Activated CD4-positive, alpha-beta T cell treated with anti-CD3 and anti-CD28 coated beads for 48 hours (primary cell): ENCODE data around the gene DISP3.

Experiments used
- DNase-seq: peaks from one replicate; pipeline ENCODE4 v3.0.0-alpha.2; 2020

Gene DISP3, protein sequence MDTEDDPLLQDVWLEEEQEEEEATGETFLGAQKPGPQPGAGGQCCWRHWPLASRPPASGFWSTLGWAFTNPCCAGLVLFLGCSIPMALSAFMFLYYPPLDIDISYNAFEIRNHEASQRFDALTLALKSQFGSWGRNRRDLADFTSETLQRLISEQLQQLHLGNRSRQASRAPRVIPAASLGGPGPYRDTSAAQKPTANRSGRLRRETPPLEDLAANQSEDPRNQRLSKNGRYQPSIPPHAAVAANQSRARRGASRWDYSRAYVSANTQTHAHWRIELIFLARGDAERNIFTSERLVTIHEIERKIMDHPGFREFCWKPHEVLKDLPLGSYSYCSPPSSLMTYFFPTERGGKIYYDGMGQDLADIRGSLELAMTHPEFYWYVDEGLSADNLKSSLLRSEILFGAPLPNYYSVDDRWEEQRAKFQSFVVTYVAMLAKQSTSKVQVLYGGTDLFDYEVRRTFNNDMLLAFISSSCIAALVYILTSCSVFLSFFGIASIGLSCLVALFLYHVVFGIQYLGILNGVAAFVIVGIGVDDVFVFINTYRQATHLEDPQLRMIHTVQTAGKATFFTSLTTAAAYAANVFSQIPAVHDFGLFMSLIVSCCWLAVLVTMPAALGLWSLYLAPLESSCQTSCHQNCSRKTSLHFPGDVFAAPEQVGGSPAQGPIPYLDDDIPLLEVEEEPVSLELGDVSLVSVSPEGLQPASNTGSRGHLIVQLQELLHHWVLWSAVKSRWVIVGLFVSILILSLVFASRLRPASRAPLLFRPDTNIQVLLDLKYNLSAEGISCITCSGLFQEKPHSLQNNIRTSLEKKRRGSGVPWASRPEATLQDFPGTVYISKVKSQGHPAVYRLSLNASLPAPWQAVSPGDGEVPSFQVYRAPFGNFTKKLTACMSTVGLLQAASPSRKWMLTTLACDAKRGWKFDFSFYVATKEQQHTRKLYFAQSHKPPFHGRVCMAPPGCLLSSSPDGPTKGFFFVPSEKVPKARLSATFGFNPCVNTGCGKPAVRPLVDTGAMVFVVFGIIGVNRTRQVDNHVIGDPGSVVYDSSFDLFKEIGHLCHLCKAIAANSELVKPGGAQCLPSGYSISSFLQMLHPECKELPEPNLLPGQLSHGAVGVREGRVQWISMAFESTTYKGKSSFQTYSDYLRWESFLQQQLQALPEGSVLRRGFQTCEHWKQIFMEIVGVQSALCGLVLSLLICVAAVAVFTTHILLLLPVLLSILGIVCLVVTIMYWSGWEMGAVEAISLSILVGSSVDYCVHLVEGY (N-terminal part only)

DNA sequence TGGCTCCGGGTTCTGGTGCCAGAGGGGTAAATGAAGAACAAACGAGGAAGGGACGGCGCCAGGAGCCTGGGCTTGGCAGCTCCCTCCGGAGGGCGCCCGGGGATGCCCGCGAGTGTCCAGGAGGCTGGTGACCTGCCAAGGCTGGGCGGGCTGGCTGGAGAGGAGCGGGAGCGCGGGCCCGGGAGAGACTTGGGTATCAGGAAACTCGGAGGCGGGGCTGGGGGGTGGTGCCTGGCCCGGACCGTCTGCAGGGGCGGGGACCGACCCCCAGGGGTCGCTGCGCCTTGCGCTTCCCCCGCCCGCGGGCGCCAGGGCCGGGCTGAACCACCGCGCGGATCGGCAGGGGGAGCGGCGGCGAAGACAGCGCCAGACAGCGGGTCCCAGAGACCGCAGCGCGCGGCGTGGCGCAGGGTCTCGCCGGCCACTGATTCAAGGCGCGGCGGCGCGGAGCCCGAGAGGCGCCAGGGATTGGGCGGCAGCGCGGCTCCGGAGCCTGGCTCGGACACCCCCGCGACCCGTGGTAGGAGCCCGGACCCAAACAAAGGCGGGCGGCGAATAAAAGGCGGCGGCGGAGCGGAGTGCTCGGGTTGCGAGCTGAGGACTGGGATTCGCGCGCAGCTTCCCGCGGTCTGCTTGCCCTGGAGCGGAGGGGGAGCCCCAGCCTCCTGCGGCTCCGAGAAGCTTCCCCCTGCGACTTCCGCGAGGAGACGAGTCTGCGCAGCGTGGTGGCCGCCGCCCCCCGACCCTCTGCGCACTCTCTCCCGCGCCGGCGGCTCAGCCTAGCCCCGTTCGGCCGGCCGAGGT, at the start of gene DISP3:
DISP3 (plus strand) TSS at position 585 of the 804 bp plus-strand sequence. CDS start 21,838 bp downstream, outside the sequence.
- DNase-seq: peak; percentile 84

DNA sequence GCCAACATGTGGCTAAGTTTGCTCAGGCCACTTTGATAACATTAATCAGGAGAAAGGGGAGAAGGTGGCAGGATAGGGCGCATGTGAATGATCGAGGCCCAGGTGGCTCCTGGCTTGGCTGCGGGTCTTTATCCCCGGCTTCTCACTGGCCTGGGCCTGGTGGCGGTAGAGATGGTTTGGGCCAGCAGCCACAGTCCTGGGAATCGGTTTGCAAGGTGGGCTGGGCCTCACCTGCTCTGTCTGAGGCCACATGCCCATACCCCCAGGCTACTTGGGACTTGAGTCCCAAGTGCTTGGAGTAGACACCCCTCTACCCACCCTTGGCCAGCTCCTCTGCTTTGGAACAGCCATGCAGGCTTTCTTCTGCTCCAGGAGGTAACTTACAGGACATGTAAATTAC, 49.7 kb upstream of the DISP3 start:
- DNase-seq: no peak

DNA sequence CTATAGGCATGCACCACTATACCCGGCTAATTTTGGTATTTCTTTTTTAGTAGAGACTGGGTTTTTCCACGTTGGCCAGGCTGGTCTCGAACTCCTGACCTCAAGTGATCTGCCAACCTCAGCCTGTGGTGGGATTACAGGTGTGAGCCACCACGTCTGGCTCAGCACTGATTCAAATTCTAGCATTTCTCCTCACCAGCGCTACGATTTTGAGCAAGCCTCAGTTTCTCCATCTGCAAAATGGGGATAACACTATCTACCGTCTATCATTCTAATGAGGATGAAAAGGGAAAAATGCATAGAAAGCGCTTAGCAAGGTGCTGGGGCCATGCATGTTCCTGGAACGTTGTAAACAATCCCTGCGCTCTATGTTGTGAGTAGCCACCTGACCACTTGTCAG, 49.0 kb upstream of the DISP3 start:
- no peak for DNase-seq

DNA sequence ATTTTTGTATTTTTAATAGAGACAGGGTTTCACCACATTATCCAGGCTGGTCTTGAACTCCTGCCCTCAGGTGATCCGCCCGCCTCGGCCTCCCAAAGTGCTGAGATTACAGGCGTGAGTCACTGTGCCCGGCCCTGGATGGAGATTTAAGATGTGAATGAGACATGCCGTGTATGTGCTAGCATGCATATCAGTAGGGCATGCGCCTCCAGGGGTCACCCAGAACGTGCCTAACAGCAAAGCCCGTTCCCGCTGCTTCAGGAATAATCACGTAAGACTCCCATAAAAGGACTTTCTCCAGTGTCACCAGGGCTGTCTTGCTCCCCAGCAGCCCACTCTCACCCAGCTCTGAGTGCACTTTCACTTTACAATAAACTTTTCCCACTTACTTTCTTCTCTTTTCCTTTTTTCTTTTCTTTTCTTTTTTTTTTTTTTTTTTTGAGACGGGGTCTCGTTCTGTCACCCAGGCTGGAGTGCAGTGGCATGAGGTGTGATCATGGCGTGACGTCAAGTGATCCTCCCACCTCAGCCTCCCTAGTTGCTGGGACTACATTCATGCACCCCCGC, 46.9 kb upstream of the DISP3 start:
- DNase-seq: no peak

DNA sequence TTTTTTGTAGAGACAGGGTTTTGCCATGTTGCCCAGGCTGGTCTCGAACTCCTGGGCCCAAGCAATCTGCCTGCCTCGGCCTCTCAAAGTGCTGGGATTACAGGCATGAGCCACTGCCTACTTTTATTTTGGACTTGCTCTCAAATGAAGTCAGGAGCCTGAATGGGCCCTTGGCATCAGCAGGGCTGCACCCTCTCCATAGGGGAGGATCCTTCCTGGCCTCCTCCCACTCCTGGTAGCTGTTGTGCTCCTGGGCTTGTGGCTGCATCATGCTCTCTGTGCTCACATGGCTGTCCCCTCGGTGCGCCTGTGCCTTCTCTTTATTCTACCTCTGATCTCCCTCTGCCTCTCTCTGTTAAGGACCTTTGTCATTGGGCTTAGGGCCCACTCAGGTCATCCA, 46.4 kb upstream of the DISP3 start:
- no peak for DNase-seq

DNA sequence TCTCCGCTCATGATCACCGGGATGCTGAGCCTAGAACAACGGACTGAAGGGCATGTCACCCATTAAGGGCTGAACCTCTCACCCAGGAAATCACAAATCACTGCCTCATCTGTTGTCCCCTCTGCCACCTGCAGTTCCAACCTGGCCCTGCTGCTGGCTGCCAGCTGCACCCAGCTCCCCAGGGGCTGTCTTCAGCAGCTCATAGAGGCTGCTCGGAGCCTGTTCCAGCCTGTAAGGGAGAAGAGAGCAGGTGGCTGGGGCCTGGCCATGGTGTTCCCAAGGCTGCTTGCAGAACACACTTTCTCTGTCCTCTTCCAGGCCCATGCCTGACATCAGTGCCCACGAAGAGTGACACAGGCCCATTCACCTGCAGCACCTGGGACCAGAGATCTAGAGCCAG, 44.5 kb upstream of the DISP3 start:
- DNase-seq: no peak

DNA sequence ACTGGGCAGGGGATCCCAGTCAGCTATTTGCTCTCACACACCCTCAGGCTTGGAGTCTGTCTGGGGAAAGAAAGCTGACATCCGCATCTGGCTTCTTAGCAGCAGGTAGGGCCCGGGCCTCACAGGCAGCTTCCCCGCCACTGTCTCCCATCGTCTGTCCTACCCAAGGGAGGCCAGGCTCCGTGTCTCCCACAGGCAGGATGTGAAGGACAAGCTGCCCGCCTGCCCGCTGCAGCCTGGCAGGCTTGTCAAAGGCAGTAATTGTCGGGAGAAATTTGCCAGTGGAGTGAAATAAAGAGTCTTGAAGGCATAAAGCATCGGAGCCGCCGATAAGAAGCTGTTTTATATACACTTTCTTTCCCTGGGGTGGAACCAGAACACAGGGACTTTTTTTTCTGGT, 44.0 kb upstream of the DISP3 start:
- no peak for DNase-seq

DNA sequence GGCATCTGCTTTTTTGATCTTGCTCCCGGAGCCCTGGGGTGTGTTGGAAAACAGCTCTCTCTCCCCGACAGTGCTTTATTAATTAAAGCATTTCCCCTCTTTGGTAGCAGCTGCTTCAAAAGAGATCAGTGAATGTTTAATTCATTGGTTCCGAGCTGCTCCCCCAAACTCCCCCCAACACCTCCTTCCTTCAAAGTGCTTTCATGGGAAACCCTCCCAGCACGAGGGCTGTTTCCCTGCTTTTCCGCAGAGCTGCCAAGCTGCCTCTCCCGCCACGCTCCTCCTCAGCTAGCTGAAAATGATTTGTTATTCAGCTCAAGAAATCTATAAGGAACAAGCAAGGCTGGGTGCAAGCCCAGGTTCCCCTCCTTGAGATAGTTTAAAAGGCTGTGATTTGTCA, 40.0 kb upstream of the DISP3 start:
- DNase-seq: no peak

DNA sequence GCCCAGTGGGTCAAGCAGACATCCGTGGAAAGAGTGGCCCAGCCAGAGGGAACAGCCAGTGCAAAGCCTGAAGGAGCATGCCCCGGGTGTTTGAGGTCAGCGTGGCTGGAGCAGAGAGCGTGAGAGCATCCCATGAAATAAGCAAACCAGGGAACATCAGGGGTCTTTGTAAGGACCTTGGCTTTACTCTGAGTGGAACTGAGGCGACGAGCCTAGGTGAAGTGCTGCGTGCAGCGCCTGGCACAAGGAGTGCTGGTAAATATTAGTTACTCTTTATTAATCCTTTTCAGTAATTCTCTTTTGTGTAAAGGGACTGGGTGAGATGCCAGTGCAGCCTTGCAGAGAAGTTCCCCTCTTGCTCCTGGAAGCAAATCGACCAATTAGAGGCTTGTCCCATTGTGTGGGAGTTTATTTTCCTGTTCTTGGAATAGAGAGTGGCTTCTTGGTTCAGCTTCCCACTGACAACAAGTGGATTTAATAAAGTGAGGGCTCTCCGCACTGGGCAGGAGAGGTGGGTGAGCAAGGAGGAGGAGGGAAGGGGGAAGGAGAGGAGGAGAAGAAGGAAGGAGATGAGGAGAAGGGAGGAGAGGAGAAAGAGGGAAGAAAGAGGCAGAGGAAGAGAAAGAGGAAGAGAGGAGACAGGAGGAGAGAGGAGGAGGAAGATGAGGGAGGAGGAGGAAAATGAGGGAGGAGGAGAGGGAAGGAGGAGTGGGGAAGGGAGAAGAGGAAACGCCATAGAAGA, 37.6 kb upstream of the DISP3 start:
- no peak for DNase-seq

DNA sequence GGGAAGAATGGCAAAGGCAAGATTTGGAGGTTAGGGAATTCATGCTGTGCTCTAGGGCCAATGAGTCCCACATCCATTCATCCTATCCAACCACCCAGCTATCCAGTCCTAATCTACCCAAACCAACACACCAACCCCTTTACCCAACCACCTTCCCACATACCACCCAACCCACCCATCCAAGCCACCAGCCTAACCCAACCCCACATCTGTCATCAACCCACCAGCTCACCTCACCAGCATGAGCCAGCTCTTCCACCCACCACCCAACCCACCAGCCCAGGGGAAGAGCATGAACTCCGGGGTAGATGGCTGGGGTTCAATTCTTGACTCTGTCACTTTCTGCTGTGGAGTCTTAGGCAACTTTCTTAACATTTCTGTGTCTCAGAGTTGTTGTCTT, 35.9 kb upstream of the DISP3 start:
- DNase-seq: no peak

DNA sequence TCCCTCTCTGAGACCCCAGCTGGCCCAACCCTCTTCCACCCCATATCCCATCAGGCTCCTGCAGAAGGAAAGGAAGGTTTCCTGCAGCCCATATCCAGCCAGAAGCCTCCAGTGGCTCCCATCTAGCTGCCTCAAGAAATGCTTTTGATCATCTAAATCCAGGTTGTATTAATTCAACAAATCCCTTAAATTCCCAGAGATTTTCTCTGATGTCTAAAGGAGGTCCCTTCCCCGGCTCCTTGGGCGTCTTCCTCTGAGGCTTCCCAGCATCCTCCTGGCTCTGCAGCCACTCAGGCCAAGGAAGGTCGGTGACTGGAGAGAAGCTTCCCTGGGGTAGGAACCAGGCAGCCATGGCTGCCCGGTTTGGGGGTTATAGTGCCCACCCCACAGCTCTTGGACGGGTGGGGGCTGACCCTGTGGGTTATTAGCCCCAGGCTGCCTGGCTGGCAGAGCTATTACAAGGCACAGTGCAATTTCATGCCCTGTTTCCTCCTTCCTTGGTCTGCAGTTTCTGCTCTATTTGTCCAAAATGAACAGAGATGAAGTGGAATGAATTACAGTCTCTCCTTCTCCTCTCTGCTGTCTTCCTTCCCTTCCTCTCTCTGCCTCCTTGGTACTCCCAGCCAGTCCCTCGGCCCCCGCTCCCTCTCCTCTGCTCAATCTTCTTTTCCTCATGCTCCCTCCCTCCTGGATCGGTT, 34.8 kb upstream of the DISP3 start:
- DNase-seq: no peak

DNA sequence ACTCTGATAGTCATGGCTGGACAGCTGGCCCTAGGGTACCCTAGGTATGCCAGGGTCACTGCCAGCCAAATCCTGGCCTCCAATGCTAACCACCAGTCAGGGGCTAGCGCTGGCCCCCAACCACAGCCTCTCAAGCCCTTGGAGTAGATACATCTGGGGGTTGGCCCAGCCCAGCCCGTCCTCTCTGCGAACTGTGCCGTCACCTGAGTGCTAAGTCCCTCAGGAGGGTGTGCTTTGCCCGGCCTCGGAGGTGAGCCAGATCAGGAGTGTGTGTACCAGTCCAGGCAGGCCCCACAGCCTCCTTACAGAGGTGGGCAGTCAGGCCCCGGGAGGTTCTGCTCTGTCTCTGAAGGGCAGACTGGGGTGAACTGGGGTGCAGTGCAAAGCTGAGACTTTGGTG, 34.0 kb upstream of the DISP3 start:
- no peak for DNase-seq

DNA sequence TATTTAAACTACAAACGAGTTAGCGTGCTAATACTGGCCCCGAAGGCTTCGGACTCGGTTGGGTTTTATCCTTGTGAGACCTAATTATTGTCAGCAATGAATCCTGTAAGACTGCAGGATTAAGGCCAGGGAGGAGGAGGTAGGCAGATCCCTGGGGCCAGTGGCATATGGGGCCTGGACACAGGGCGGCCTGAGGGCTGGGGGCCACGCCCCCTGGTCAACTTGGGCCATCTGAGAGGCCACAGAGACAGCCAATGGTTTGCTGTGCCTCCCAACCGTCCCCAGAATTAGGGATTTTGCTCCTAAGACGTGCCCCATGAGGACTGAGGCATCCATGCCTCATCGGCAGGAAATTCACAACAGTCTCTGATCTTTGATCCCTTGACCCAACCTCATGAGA, 31.1 kb upstream of the DISP3 start:
- DNase-seq: no peak

DNA sequence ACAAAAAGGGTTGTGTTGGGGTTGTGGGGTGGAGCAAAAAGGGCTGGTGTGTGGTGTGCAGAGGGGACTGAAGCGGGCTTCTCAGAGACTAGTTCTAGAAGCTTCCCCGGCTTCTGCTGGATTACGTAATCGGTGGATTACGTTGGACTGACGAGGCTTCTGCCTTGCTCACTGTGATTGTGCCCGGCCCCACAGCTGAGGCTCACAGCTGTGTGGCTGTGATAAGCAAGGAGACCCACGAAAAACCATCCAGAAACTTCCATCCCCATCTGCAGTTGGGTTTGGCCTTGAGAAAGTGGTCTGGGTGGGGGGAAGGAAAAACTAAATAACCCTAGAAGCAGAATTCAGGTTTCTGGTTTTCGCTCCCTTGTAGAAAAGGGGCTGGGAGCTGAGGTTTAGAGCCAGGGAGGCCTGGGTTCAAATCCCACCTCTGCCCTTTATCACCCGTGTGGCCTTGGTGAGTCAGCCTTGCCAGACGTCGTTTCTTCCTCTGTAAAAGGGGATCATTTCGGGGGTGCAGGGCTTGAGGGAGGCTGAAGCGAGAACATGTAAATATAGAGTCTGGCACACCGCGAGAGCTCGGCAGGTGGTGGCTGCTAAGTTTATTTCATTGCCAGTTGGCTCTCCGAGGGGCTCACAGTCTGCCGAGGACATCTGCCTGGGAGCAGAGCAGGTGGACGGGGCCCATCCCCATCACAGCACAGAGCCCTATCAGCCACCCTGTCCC, 30.4 kb upstream of the DISP3 start:
- no peak for DNase-seq

DNA sequence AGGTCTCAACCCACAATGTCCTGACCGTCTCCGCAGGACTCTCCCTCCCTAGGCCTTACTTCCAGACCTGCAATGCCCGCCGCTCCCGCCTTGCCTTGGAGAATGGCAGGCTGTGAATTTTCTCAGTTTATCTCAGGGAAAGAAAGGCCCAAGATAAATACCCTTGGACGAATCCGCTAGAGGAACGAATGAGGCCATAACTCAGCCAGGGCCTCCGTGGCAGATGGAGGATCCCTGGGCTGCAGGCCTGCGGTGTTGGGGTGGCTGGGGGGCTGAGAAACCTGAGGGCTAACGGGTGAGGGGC, 29.9 kb upstream of the DISP3 start:
- no peak for DNase-seq

DNA sequence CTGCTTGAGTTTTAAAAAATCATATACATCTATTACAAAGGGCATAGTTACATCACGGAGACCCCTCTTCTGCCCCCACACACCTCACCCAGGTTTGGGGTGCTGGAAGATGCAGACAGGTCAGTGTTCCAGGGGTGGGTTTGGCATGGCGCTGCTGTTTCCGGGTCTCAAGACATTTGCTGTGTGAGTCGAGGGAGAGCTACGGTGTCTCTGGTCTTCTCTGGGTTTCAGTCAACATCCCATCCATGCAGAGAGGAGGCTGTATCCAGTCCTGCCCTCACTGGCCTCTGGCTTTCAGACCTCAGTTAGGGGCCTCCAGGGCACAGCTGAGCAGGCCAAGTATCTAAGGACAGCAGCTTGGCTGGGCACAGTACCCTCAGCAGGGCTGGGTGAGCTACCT, 28.6 kb upstream of the DISP3 start:
- DNase-seq: no peak

DNA sequence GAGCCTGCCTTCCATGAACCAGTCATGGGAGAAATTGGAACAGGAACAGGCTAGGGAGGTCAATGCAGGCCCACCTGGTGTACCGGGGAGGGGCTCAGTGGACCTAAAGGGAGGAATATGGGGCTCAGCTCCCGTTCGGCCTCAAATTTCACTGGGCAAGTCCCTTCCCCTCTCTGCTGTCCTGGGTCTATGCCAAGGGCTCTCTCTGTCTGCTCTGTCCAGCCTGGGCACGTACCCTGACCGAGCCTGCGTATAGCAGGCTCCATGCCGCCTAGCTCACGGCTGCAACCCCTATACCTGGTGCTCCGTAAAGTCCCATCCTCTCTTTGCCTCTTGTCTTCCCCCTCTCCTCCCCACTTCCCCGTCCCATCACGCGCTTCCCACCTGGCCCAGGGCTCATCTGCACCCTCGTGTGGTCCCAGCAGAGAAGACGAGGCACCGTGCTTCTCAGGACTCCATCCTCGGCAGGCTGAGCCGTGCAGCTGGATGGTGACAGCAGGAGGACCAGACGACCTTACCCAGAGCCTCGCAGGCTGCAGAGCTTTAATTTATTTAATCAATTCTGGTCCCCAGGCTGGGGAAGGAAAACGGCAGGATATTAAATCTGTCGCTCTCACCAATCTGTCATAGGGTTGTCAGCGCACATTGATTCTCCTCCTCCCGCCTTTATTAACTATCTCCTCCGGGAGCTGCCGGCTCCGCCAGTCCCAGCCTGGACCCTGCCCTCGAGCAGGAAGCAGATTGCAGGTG, 25.0 kb upstream of the DISP3 start:
- DNase-seq: no peak

DNA sequence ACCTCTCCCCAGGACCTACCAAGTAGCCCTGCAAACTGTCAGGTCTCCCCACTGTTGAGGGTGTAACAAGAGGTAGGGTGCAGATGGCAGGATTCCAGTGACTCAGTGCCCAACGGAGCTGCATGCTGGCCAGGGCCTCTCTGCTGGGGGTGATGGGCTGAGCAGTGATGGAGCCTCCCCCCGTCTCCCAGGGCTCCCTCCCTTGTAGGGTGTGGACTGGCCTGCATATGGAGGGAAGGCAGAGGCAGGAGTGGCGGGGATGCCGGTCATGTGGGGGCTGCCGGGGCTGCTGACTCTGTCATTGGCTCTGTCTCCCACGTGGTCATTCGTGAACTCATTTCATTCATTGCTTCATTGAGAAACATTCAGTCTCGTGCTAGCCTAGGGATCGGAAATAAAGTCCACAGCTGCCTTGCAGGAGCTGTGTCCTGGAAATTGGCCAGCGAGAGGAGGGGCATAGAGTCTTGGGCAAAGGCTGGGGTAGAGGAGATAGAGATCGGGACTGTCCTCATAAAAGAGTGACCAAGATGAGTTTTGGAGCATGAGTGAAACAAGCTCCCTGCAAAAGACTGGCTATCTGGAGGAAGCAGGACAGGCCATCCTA, 22.9 kb upstream of the DISP3 start:
- no peak for DNase-seq

DNA sequence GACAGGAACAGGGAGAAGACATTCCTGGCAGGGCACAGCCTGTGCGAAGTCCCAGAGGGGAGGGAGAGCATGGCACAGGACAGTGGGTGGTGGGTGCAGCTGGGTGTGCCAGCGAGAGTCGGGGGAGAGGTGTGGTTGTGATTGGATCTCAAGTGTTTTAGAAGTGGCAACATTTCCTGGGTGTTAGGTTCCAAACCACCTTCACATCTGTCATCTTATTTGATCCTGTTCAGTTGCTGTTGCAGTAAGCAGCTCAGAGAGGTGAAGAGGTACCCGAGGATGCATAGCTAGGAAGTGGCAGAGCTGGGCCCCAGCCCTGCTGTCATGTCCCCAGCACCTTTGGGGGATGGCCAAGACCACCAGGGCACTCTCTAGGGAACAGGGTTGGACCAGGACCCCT, 22.0 kb upstream of the DISP3 start:
- no peak for DNase-seq
